ENCODE measurements around the gene OSTN. TPM values are rescaled to one million over a fixed set of nuclear protein-coding genes. Genes with fewer than 3 reads are reported as not detected.

Gene OSTN
- total and polyA plus RNA-seq, 9 of the 15 experiments (the other 6 are each of a cell fraction or from before 2014, with no cell fraction given) = not detected

DNA sequence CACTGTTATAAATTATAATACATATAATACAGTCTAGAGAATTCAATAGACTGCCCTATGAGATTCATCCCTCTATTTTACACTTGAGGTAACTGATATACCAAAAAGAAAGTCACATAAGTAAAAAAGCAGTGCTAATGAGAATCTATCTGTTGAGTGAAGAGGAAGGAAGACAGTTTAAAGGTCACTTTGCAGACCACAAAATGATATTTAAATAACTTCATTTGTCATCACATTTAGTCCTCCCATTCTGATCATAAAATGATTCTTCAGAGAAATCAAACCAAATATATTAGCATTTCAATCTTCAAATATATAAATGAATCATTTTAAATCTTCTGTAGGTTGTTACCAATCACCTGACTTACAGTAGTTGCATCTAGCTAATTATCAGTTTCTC is 69.7 kb downstream of the OSTN start (continued):
- no peak for TF ChIP-seq ZBTB2 (IDR thresholded peaks at IDR 0.05)
- TF ChIP-seq SREBF1 (IDR thresholded peaks at IDR 0.05; ENCODE audit: borderline replicate concordance, low read depth, low read length) = no peak
- TF ChIP-seq U2AF1 (optimal IDR thresholded peaks at IDR 0.05; ENCODE audit: low read depth, low read length) = no peak
- no peak for TF ChIP-seq HDAC2 (IDR thresholded peaks at IDR 0.05)
- no peak for TF ChIP-seq IRF1 (CRISPR knock-in tag; IDR thresholded peaks at IDR 0.05; ENCODE audit: borderline replicate concordance)
- no peak for TF ChIP-seq ZNF512 (tag; IDR thresholded peaks at IDR 0.05)
- no peak for TF ChIP-seq PML (IDR thresholded peaks at IDR 0.05; ENCODE audit: low read length)
- no peak for TF ChIP-seq CREM (IDR thresholded peaks at IDR 0.05; ENCODE audit: low read depth)
- TF ChIP-seq NFRKB (IDR thresholded peaks at IDR 0.05; ENCODE audit: low read depth) = no peak

Measured in K562 (cell line).